Spleen (tissue), 7 donors: ENCODE measurements around the gene HEATR1.

Source experiments
- CTCF ChIP-seq, 11 experiments: fragments of 200-600 bp in 7 of 11; fragments of 450-650 bp in 4 of 11; sonication (generic) in 4 of 11; IDR thresholded peaks in 8 of 11; conservative IDR thresholded peaks in 3 of 11; 1 replicate in 7 of 11; 2 replicates in 4 of 11; pipeline versions ENCODE4 v1.4.0 to v1.8.0; 2016 to 2021; ENCODE audit warnings: antibody characterized with exemption in 11 of 11, inconsistent platforms in 4 of 11, mild to moderate bottlenecking in 1 of 11
- POLR2A ChIP-seq, 3 donors: fragments of 450-650 bp; IDR thresholded peaks; one replicate each; pipeline ENCODE4 v1.5.1; 2017; ENCODE audit warnings: antibody characterized with exemption in 3 of 3, mild to moderate bottlenecking in 1 of 3
- POLR2AphosphoS5 ChIP-seq, 3 donors: sonication (generic); formaldehyde crosslinking; IDR thresholded peaks; one replicate each; pipeline ENCODE4 v1.5.1; 2017; ENCODE audit warnings: antibody characterized with exemption in 3 of 3
- donor health status: DM: no; HTN: no; CAD: no; lungs with moderate emphysema.
- donor health status: DM: no; HTN: no; CAD: no.
- donor health status: DM: no; HTN: no; CAD: no.

GRCh38 chr1:236590553-236591150 is 13.7 kb downstream of the HEATR1 start:
- TF ChIP-seq CTCF (IDR thresholded peaks at IDR 0.05 in 8 of 11, conservative IDR thresholded peaks at IDR 0.05 in 3 of 11) (no peak), POLR2A (IDR thresholded peaks at IDR 0.05) (no peak), POLR2AphosphoS5 (IDR thresholded peaks at IDR 0.05) (no peak)
